MCF 10A (cell line): ENCODE measurements around the gene SSTR5. TPM values are rescaled to one million over a fixed set of nuclear protein-coding genes. Genes with fewer than 3 reads are reported as not detected.

ENCODE experiments used
- BruUV-seq: library from RNA; stranded (reverse); fragments of 400-500 nt; replicated peaks from 2 replicates; lab custom pipeline; 2021; lab: Mats Ljungman, UMichigan
- CTCF ChIA-PET: fragments of 300-600 bp; sonication (Branson Sonifier 250); formaldehyde crosslinking; extraction: SDS; loops from one replicate; lab custom pipeline; 2021; ENCODE audit warnings: antibody characterized with exemption, inconsistent platforms; lab: Yijun Ruan, JAX
- POLR2A ChIA-PET: fragments of 300-600, 350-650 bp; sonication (Branson Sonifier 250); formaldehyde crosslinking; extraction: SDS; loops from one replicate; lab custom pipeline; 2020; ENCODE audit warnings: antibody characterized with exemption, inconsistent platforms; lab: Yijun Ruan, JAX
- DNase-seq: peaks from one replicate; pipeline ENCODE4 v3.0.0-alpha.2; 2018; ENCODE audit not compliant: unreplicated experiment
- H3K27ac Mint-ChIP-seq: one replicate; pipeline ENCODE4 v1.8.0; 2022; ENCODE audit warnings: mild to moderate bottlenecking, low read depth, mixed read lengths; ENCODE audit not compliant: unreplicated experiment
- H3K27me3 Mint-ChIP-seq: one replicate; pipeline ENCODE4 v1.8.0; 2022; ENCODE audit warnings: mixed read lengths; ENCODE audit not compliant: insufficient read depth, unreplicated experiment
- H3K36me3 Mint-ChIP-seq: one replicate; pipeline ENCODE4 v1.8.0; 2022; ENCODE audit warnings: mild to moderate bottlenecking, moderate library complexity, mixed read lengths; ENCODE audit not compliant: insufficient read depth, unreplicated experiment
- H3K4me1 Mint-ChIP-seq: one replicate; pipeline ENCODE4 v1.8.0; 2022; ENCODE audit warnings: mixed read lengths; ENCODE audit not compliant: insufficient read depth, unreplicated experiment
- H3K4me3 Mint-ChIP-seq: one replicate; pipeline ENCODE4 v1.8.0; 2022; ENCODE audit warnings: mild to moderate bottlenecking, moderate library complexity, mixed read lengths; ENCODE audit not compliant: unreplicated experiment
- H3K9me3 Mint-ChIP-seq: one replicate; pipeline ENCODE4 v1.8.0; 2022; ENCODE audit warnings: mixed read lengths; ENCODE audit not compliant: unreplicated experiment
- intact Hi-C: fragments of 100-400 bp; cut with micrococcal nuclease; formaldehyde crosslinking; loops from 2 replicates; pipeline ENCODE4 v1.14.1; 2022
- total RNA-seq: library from RNA; stranded (reverse); gene quantifications from 2 replicates; pipeline ENCODE4 v1.2.3, GENCODE V29; 2022
- TF ChIP-seq, protein P1 (sequence below): fragments of 200-600 bp; IDR thresholded peaks from one replicate; pipeline ENCODE4 v1.8.0; 2022; ENCODE audit warnings: antibody characterized with exemption, mild to moderate bottlenecking; ENCODE audit not compliant: unreplicated experiment

SSTR5 gene
- total RNA-seq, 1 experiment from 2014 or later, result not detected

DNA sequence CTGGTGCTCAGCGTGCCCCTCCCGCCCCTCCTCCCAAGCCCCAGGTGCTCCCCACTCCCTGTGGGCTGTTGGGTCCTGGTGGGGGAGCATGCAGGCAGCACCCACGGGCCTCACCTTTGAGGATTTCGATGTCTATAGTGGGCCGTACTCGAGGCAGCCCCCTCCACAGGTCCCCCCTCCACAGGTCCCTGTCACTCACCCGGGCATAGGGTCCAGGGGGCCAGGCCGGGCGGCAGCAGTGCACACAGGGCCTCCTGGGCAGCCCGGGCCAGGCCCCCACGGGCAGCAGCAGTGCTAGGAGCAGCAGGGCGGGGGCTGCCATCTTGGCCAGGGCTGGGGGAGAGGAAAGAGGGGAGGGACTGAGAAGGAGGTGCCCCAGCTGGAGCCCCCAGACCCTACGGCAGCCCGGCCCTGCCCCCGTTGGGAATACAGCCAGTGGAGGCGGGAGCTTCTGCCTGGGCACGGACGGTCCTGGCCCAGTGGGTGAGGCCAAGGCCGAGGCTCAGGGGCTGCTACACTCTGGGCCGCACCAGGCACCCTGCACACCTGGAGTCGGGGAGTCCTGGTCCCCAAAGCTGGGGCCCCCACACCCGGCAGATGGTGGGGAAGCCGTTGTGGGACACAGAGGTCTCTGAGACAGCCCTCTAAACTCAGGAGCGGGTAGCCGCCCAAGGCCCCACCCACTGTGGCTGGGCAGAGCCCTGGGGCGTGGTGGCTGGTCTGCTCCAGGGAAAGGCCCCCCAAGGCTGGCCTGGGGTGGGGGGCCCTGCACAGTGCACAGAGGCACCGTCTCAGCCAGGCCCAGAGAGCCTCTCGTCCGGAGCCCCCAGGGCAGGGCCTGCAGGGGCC lies 22.3 kb downstream of the SSTR5 start:
- H3K27ac Mint-ChIP-seq, result no peak overlapping the region

DNA sequence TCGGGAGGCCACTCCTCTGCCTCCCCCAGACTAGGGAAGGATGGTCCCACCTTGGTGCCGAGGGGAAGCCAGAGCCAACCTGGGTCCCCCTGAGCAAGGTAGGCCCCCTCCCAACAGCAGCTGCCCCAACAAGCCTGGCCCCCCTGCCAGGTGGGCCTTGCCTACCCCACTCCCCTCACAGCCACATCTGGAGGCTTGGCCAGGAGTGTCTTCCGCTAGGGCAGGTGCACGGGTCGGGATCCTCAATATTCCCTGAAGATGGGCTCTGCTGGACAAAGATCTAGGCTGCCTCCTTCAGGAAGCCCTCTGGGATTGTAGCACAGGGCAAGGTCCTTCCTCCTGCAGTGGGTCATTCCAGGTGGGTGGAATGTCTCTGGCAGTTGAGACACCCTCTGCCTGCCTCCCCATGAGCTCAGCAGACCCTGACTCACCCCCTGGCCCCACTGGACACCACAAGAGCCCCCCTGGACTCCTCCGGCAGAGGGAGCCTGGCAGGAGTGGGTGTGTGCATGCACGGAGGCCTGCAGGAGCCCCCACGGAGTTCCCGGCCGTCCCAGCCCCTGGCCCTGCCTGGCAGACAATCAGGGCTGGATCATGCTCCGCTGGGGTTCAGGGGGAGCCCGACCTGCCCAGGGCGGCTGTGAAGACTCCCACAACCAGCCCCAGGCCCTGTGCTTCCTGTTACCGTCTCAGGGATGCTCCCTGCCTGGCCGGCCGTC lies 23.1 kb downstream of the SSTR5 start:
- DNase-seq, result no peak
- no TSS peak for BruUV-seq
- Mint-ChIP-seq H3K36me3 (no peaks in the 10 kb centered on the region), H3K4me1 (no peaks in the 10 kb centered on the region), H3K27me3 (no peaks in the 10 kb centered on the region), H3K9me3 (no peaks in the 10 kb centered on the region), H3K27ac (no peak overlapping the region), H3K4me3 (no peak overlapping the region)
- POLR2A ChIA-PET, result interaction anchor here (0.7 kb wide), 1 partner anchor 34 kb away, joined by 3 read pairs; no protein-coding TSS in a partner anchor
- CTCF ChIA-PET, result no interaction called here
- intact Hi-C loops, result no loop called here
- TF ChIP-seq, protein P1, sequence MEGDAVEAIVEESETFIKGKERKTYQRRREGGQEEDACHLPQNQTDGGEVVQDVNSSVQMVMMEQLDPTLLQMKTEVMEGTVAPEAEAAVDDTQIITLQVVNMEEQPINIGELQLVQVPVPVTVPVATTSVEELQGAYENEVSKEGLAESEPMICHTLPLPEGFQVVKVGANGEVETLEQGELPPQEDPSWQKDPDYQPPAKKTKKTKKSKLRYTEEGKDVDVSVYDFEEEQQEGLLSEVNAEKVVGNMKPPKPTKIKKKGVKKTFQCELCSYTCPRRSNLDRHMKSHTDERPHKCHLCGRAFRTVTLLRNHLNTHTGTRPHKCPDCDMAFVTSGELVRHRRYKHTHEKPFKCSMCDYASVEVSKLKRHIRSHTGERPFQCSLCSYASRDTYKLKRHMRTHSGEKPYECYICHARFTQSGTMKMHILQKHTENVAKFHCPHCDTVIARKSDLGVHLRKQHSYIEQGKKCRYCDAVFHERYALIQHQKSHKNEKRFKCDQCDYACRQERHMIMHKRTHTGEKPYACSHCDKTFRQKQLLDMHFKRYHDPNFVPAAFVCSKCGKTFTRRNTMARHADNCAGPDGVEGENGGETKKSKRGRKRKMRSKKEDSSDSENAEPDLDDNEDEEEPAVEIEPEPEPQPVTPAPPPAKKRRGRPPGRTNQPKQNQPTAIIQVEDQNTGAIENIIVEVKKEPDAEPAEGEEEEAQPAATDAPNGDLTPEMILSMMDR, result no peak

More for the DNA sequence above, 22.3 kb downstream of the SSTR5 start:
- intact Hi-C loops, result no loop called here
- Mint-ChIP-seq H3K4me3 (no peak overlapping the region), H3K36me3 (no peaks in the 10 kb centered on the region), H3K9me3 (no peaks in the 10 kb centered on the region), H3K27me3 (no peaks in the 10 kb centered on the region), H3K4me1 (no peaks in the 10 kb centered on the region)
- CTCF ChIA-PET, result no interaction called here
- BruUV-seq, result no TSS peak
- POLR2A ChIA-PET, result interaction anchor here (0.7 kb wide), 1 partner anchor 33 kb away, joined by 3 read pairs; no protein-coding TSS in a partner anchor
- TF ChIP-seq, protein P1, result no peak
- no peak for DNase-seq

DNA sequence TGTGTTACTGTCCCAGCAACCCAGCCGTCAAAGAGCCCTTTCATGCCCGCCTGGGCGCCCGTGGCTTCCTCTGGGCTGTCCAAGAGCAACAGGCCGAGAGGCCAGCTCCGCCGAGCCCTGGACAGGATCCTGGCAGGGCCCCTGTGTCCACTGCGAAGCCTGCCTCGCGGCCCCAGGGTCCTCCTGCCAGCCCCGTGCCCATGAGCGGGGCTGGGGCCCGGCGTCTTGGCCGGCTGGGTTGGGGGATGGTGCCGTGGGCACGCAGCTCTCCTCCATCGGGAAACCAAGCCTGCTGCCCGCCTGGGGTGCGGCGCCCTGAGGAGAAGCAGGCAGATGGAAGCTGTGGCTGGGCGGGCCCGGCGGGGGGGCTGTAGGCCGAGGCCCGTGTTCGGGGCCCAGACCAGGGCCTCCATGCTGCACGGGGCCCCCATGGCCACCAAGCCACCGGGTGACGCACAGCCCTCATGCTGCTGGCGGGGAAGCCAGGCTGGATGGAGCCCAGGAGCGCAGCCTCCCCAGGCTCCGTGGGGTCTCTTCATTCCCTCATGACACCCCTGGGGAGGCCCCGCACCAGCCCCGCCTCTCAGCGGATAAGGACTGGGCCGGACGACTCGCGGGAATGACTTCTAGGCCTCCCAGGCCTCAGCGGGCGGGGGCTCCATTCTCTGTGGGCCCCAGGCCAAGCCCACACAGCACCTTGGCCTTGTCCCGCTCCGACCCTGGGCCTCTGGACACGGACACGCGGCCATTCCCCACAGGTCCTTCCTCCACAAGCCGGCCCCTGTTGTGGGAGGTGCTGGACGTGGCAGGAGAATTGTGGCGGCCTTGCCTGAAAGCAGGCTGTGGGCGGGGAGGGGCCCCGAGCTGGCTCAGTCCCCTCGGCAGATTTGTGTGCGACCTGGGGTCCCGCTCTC lies 23.9 kb downstream of the SSTR5 start, which contains the start of gene C1QTNF8:
Gene C1QTNF8 (minus strand): TSS at position 76 of the 914 bp plus-strand sequence. CDS start 1,322 bp downstream, outside the sequence.
- TF ChIP-seq, protein P1, result no peak
- BruUV-seq, result no TSS peak
- Mint-ChIP-seq H3K9me3 (no peaks in the 10 kb centered on the region), H3K36me3 (no peaks in the 10 kb centered on the region), H3K4me3 (no peak within 1 kb of the TSS), H3K27ac (no peak within 1 kb of the TSS), H3K4me1 (no peaks in the 10 kb centered on the region), H3K27me3 (no peaks in the 10 kb centered on the region)
- DNase-seq, result no peak
- ChIA-PET CTCF (no interaction called here), POLR2A (no interaction called here)
- intact Hi-C loops, result no loop called here
